ENCODE results near the gene RETSAT.

DNA sequence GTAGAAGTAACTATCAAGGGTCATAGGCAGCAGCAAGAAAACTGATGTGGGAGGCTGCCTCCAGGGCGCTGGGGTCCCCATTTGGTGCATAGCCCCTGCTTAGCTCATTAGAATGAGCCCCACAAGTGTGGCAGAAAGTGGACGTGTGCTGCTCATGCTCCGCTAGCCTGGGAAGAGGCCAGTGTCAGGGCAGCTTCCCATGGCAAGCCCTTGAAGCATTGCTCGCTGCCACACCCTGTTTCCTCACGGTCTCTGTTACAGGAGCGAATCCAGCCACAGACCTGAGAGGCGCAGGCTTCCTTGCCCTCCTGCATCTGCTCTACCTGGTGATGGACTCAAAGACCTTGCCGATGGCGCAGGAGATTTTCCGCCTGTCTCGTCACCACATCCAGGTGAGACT lies 22.8 kb upstream of the RETSAT start:
- TF ChIP-seq, protein P1, sequence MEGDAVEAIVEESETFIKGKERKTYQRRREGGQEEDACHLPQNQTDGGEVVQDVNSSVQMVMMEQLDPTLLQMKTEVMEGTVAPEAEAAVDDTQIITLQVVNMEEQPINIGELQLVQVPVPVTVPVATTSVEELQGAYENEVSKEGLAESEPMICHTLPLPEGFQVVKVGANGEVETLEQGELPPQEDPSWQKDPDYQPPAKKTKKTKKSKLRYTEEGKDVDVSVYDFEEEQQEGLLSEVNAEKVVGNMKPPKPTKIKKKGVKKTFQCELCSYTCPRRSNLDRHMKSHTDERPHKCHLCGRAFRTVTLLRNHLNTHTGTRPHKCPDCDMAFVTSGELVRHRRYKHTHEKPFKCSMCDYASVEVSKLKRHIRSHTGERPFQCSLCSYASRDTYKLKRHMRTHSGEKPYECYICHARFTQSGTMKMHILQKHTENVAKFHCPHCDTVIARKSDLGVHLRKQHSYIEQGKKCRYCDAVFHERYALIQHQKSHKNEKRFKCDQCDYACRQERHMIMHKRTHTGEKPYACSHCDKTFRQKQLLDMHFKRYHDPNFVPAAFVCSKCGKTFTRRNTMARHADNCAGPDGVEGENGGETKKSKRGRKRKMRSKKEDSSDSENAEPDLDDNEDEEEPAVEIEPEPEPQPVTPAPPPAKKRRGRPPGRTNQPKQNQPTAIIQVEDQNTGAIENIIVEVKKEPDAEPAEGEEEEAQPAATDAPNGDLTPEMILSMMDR (conservative IDR thresholded peaks at IDR 0.05), result no peak
- TF ChIP-seq EZH2 (IDR thresholded peaks at IDR 0.05; ENCODE audit: low read depth), result no peak
